ENCODE data around the gene PIK3CB.

DNA sequence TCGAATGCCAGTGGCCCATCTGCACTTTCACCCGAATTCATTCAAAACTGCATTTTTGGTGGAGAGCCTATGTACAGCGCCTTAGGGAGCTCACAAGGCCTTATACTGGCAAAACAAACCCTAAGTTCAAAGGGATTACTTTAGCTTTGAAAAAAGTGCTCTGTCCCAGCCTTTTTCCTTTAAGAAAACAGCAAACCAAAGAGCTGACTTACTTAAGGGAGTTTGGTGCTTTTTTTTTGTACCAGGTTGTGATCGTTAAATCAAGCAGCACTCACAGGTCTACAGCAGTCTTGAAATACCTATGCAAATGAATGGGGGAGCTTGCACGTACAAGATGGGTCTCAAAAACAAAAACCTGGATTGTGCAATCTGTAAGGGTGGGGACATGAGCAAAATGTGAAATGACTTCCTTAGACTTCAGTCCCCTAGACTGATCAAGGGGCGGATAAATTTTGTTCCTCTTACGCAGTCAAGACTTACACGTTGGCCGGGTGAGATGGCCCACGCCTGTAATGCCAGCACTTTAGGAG is 11.6 kb upstream of the PIK3CB start:
- TF ChIP-seq, protein P1, sequence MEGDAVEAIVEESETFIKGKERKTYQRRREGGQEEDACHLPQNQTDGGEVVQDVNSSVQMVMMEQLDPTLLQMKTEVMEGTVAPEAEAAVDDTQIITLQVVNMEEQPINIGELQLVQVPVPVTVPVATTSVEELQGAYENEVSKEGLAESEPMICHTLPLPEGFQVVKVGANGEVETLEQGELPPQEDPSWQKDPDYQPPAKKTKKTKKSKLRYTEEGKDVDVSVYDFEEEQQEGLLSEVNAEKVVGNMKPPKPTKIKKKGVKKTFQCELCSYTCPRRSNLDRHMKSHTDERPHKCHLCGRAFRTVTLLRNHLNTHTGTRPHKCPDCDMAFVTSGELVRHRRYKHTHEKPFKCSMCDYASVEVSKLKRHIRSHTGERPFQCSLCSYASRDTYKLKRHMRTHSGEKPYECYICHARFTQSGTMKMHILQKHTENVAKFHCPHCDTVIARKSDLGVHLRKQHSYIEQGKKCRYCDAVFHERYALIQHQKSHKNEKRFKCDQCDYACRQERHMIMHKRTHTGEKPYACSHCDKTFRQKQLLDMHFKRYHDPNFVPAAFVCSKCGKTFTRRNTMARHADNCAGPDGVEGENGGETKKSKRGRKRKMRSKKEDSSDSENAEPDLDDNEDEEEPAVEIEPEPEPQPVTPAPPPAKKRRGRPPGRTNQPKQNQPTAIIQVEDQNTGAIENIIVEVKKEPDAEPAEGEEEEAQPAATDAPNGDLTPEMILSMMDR (IDR thresholded peaks at IDR 0.05; ENCODE audit: low read length): no peak
- TF ChIP-seq EZH2 (optimal IDR thresholded peaks at IDR 0.05; ENCODE audit: low read depth, low read length) (no peak), EZH2phosphoT487 (IDR thresholded peaks at IDR 0.05; ENCODE audit: low read length) (no peak)
